ENCODE data around the gene LIMCH1. TPM values are rescaled to one million over a fixed set of nuclear protein-coding genes. Genes with fewer than 3 reads are reported as not detected.
"Not testable (repeated sequence)": the region's sequence is repeated elsewhere in the genome, so short reads cannot be mapped to it uniquely, and the experiment has no call there.

LIMCH1 gene
- total RNA-seq, 1 donor from 2014 or later: 6.8 TPM

- peaks cover 5% of the 10 kb centered on the region for H3K27me3 ChIP-seq (ENCODE audit: control insufficient read depth, insufficient read depth, low read length)
- no peak for DNase-seq (ENCODE audit: low read depth)
- no peak for TF ChIP-seq CTCF (IDR thresholded peaks at IDR 0.05; ENCODE audit: insufficient read depth, low read length, severe bottlenecking)
- no peak overlapping the region for H3K4me3 ChIP-seq (ENCODE audit: low read depth, low read length)
- no peaks in the 10 kb centered on the region for H3K36me3 ChIP-seq (ENCODE audit: control insufficient read depth, insufficient read depth, low read length)
- no peak for FAIRE-seq
Observed at GRCh38 chr4:41640906-41641305, 102.9 kb downstream of the LIMCH1 start.

GRCh38 chr4:41642746-41643145 is 104.8 kb downstream of the LIMCH1 start:
- not testable (repeated sequence) for H3K36me3 ChIP-seq (ENCODE audit: control insufficient read depth, insufficient read depth, low read length); FAIRE-seq; DNase-seq (ENCODE audit: low read depth); H3K27me3 ChIP-seq (ENCODE audit: control insufficient read depth, insufficient read depth, low read length); H3K4me3 ChIP-seq (ENCODE audit: low read depth, low read length)

- DNase-seq (ENCODE audit: low read depth) (no peak), FAIRE-seq (no peak)
- Histone ChIP-seq H3K36me3 (ENCODE audit: control insufficient read depth, insufficient read depth, low read length) (no peaks in the 10 kb centered on the region), H3K4me3 (ENCODE audit: low read depth, low read length) (no peak overlapping the region), H3K27me3 (ENCODE audit: control insufficient read depth, insufficient read depth, low read length) (peaks cover 5% of the 10 kb centered on the region)
- no peak for TF ChIP-seq CTCF (IDR thresholded peaks at IDR 0.05; ENCODE audit: insufficient read depth, low read length, severe bottlenecking)
Observed at GRCh38 chr4:41643331-41643730, 105.4 kb downstream of the LIMCH1 start.

- Histone ChIP-seq H3K4me3 (ENCODE audit: low read depth, low read length) (no peak overlapping the region), H3K27me3 (ENCODE audit: control insufficient read depth, insufficient read depth, low read length) (peaks cover 5% of the 10 kb centered on the region), H3K36me3 (ENCODE audit: control insufficient read depth, insufficient read depth, low read length) (no peaks in the 10 kb centered on the region)
- peak; percentile 99 for TF ChIP-seq CTCF (IDR thresholded peaks at IDR 0.05; ENCODE audit: insufficient read depth, low read length, severe bottlenecking)
- DNase-seq (ENCODE audit: low read depth) (peak; percentile 26), FAIRE-seq (no peak)
Observed at GRCh38 chr4:41644288-41644914, 106.4 kb downstream of the LIMCH1 start.

- FAIRE-seq (no peak), DNase-seq (ENCODE audit: low read depth) (no peak)
- Histone ChIP-seq H3K27me3 (ENCODE audit: control insufficient read depth, insufficient read depth, low read length) (peaks cover 5% of the 10 kb centered on the region), H3K36me3 (ENCODE audit: control insufficient read depth, insufficient read depth, low read length) (no peaks in the 10 kb centered on the region), H3K4me3 (ENCODE audit: low read depth, low read length) (no peak overlapping the region)
- no peak for TF ChIP-seq CTCF (IDR thresholded peaks at IDR 0.05; ENCODE audit: insufficient read depth, low read length, severe bottlenecking)
Observed at GRCh38 chr4:41644915-41645295, 106.9 kb downstream of the LIMCH1 start.

- TF ChIP-seq CTCF (IDR thresholded peaks at IDR 0.05; ENCODE audit: insufficient read depth, low read length, severe bottlenecking): no peak
- Histone ChIP-seq H3K4me3 (ENCODE audit: low read depth, low read length) (no peak overlapping the region), H3K27me3 (ENCODE audit: control insufficient read depth, insufficient read depth, low read length) (peaks cover 5% of the 10 kb centered on the region), H3K36me3 (ENCODE audit: control insufficient read depth, insufficient read depth, low read length) (no peaks in the 10 kb centered on the region)
- DNase-seq (ENCODE audit: low read depth) (no peak), FAIRE-seq (no peak)
Observed at GRCh38 chr4:41645728-41646390, 107.9 kb downstream of the LIMCH1 start.

Measured in bronchial epithelial cell (primary cell).